RCC 7860 (cell line): ENCODE measurements around the gene ZNG1B.
"Not testable (repeated sequence)": the region's sequence is repeated elsewhere in the genome, so short reads cannot be mapped to it uniquely, and the experiment has no call there.

Source experiments
- DNase-seq: peaks from one replicate; pipeline ENCODE4 v3.0.0-alpha.2; 2015; ENCODE audit warnings: low spot score
- FAIRE-seq: peaks from 2 replicates; lab custom pipeline; 2012; peaks lifted over from hg19 to GRCh38; lab: Jason Lieb, UNC

The ZNG1B gene

GRCh38 chr2:113542529-113542928 is 105.0 kb downstream of the ZNG1B start:
- not testable (repeated sequence) for DNase-seq, FAIRE-seq
